Type B pancreatic cell (in vitro differentiated cells): Measurements from ENCODE around the gene SOCS2. TPM values are rescaled to one million over a fixed set of nuclear protein-coding genes. Genes with fewer than 3 reads are reported as not detected.
A peak's percentile ranks its signal among the peaks of the same experiment; 100 is the strongest.

Experiments used
- DNase-seq: peaks from one replicate; pipeline ENCODE4 v3.0.0; 2021; ENCODE audit warnings: mixed read lengths; ENCODE audit not compliant: unreplicated experiment; ENCODE audit errors: extremely low spot score
- H3K27ac Mint-ChIP-seq: 2 replicates; pipeline ENCODE4 v1.8.0; 2021; ENCODE audit warnings: mild to moderate bottlenecking, mixed read lengths
- H3K27me3 Mint-ChIP-seq: 2 replicates; pipeline ENCODE4 v1.8.0; 2021; ENCODE audit warnings: mixed read lengths
- H3K36me3 Mint-ChIP-seq: 2 replicates; pipeline ENCODE4 v1.8.0; 2021; ENCODE audit warnings: mixed read lengths
- H3K4me1 Mint-ChIP-seq: one replicate; pipeline ENCODE4 v1.8.0; 2021; ENCODE audit warnings: mixed read lengths; ENCODE audit not compliant: unreplicated experiment
- H3K4me3 Mint-ChIP-seq: 2 replicates; pipeline ENCODE4 v1.8.0; 2021; ENCODE audit warnings: mild to moderate bottlenecking, mixed read lengths
- H3K9me3 Mint-ChIP-seq: 2 replicates; pipeline ENCODE4 v1.8.0; 2021; ENCODE audit warnings: mixed read lengths
- total RNA-seq: library from RNA; stranded (reverse); gene quantifications from 2 replicates; pipeline ENCODE4 v1.2.1, GENCODE V29; 2021; ENCODE audit warnings: low replicate concordance
- TF ChIP-seq, protein P1 (sequence below): fragments of 200-600 bp; sonication (generic); conservative IDR thresholded peaks from 2 replicates; pipeline ENCODE4 v1.5.0; 2021; ENCODE audit warnings: antibody characterized with exemption, mild to moderate bottlenecking

The SOCS2 gene
- total RNA-seq, 1 donor from 2014 or later: 16.4 TPM

- no peaks in the 10 kb centered on the region for H3K4me1 Mint-ChIP-seq
- no peak overlapping the region for H3K27ac Mint-ChIP-seq
- peaks cover 6% of the 10 kb centered on the region for H3K9me3 Mint-ChIP-seq
- no peak overlapping the region for H3K4me3 Mint-ChIP-seq
- TF ChIP-seq, protein P1, sequence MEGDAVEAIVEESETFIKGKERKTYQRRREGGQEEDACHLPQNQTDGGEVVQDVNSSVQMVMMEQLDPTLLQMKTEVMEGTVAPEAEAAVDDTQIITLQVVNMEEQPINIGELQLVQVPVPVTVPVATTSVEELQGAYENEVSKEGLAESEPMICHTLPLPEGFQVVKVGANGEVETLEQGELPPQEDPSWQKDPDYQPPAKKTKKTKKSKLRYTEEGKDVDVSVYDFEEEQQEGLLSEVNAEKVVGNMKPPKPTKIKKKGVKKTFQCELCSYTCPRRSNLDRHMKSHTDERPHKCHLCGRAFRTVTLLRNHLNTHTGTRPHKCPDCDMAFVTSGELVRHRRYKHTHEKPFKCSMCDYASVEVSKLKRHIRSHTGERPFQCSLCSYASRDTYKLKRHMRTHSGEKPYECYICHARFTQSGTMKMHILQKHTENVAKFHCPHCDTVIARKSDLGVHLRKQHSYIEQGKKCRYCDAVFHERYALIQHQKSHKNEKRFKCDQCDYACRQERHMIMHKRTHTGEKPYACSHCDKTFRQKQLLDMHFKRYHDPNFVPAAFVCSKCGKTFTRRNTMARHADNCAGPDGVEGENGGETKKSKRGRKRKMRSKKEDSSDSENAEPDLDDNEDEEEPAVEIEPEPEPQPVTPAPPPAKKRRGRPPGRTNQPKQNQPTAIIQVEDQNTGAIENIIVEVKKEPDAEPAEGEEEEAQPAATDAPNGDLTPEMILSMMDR: peak; percentile 29
- peaks cover 19% of the 10 kb centered on the region for H3K27me3 Mint-ChIP-seq
- DNase-seq: no peak
- H3K36me3 Mint-ChIP-seq: peaks cover 16% of the 10 kb centered on the region
These were observed 8.5 kb upstream of the SOCS2 start for GRCh38 chr12:93563807-93564538.

GRCh38 chr12:93565760-93566159 lies 6.7 kb upstream of the SOCS2 start:
- TF ChIP-seq, protein P1: no peak
- Mint-ChIP-seq H3K27ac (no peak overlapping the region), H3K27me3 (peaks cover 19% of the 10 kb centered on the region), H3K4me1 (peaks cover 6% of the 10 kb centered on the region), H3K4me3 (no peak overlapping the region), H3K36me3 (peaks cover 6% of the 10 kb centered on the region), H3K9me3 (no peaks in the 10 kb centered on the region)
- DNase-seq: no peak

GRCh38 chr12:93567174-93567573 lies 5.3 kb upstream of the SOCS2 start:
- Mint-ChIP-seq H3K27ac (no peak overlapping the region), H3K9me3 (no peaks in the 10 kb centered on the region), H3K27me3 (peaks cover 20% of the 10 kb centered on the region), H3K4me1 (peaks cover 6% of the 10 kb centered on the region), H3K4me3 (no peak overlapping the region), H3K36me3 (peaks cover 6% of the 10 kb centered on the region)
- DNase-seq: no peak
- TF ChIP-seq, protein P1: no peak

GRCh38 chr12:93568091-93568490 lies 4.4 kb upstream of the SOCS2 start:
- Mint-ChIP-seq H3K36me3 (peaks cover 6% of the 10 kb centered on the region), H3K4me1 (peaks cover 6% of the 10 kb centered on the region), H3K4me3 (peak overlapping the region; percentile 27), H3K9me3 (no peaks in the 10 kb centered on the region), H3K27ac (no peak overlapping the region), H3K27me3 (peaks cover 29% of the 10 kb centered on the region)
- no peak for DNase-seq
- TF ChIP-seq, protein P1: no peak

DNA sequence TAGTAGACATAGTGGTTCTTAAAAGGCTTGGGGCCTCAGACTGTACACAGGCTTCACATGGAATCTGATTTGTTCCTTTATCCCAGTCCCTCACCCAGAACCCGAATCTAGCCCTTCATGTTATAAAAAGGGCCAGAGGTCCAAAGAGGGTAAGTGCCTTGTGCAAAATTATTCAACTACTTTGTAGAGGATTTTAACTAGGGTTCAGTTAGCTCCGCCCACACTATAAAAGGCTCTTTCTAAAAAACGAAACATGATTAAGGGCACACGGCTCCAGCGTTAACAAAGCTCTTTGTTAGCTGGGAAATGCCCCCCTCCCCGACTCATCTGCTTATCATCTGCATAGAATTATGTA lies 3.2 kb upstream of the SOCS2 start:
- H3K36me3 Mint-ChIP-seq: peaks cover 6% of the 10 kb centered on the region
- peaks cover 38% of the 10 kb centered on the region for H3K27me3 Mint-ChIP-seq
- peaks cover 13% of the 10 kb centered on the region for H3K4me1 Mint-ChIP-seq
- H3K9me3 Mint-ChIP-seq: no peaks in the 10 kb centered on the region
- no peak overlapping the region for H3K27ac Mint-ChIP-seq
- TF ChIP-seq, protein P1: no peak
- H3K4me3 Mint-ChIP-seq: peak overlapping the region; percentile 91
- DNase-seq: no peak
